Heart right ventricle (tissue), 16 donors: Measurements from ENCODE around the gene LRRC25. TPM values are rescaled to one million over a fixed set of nuclear protein-coding genes. Genes with fewer than 3 reads are reported as not detected.

ENCODE experiments used
- ATAC-seq, 8 donors: fragments of 200-7000 bp; cut with Tn5 transposase; one replicate each; pipeline ENCODE4 v1.9.1; 2020; ENCODE audit warnings: mild to moderate bottlenecking in 8 of 8, moderate library complexity in 8 of 8, moderate number of reproducible peaks in 1 of 8
- DNase-seq, 2 donors: peaks; one replicate each; pipeline ENCODE4 v3.0.0-alpha.2; 2020
- H3K27ac ChIP-seq, 10 donors: fragments of 200-600 bp; sonication (generic) in 2 of 10; one replicate each; pipeline versions ENCODE4 v1.5.0 to v1.8.0; 2020 to 2022; ENCODE audit warnings: mild to moderate bottlenecking in 3 of 10
- H3K27me3 ChIP-seq, 7 donors: fragments of 200-600 bp; one replicate each; pipeline ENCODE4 v1.8.0; 2021 to 2022; ENCODE audit warnings: mild to moderate bottlenecking in 2 of 7
- H3K36me3 ChIP-seq, 9 donors: fragments of 200-600 bp; sonication (generic) in 1 of 9; one replicate each; pipeline versions ENCODE4 v1.5.0 to v1.8.0; 2020 to 2022; ENCODE audit warnings: mild to moderate bottlenecking in 2 of 9
- H3K4me1 ChIP-seq, 9 donors: fragments of 200-600 bp; sonication (generic) in 1 of 9; one replicate each; pipeline versions ENCODE4 v1.5.0 to v1.8.0; 2020 to 2022; ENCODE audit warnings: mild to moderate bottlenecking in 4 of 9
- H3K4me3 ChIP-seq, 10 donors: fragments of 200-600 bp; sonication (generic) in 2 of 10; one replicate each; pipeline versions ENCODE4 v1.5.0 to v1.8.0; 2020 to 2022; ENCODE audit warnings: mild to moderate bottlenecking in 7 of 10, moderate library complexity in 2 of 10
- H3K9me3 ChIP-seq, 11 donors: fragments of 200-600 bp in 10 of 11; sonication (generic) in 2 of 11; one replicate each; pipeline versions ENCODE4 v1.5.0 to v1.8.0; 2013 to 2022; ENCODE audit warnings: mild to moderate bottlenecking in 2 of 11, control low read depth in 1 of 11, moderate library complexity in 1 of 11
- CTCF ChIP-seq, 9 donors: fragments of 200-600 bp; sonication (generic) in 2 of 9; IDR thresholded peaks; one replicate each; pipeline versions ENCODE4 v1.5.0 to v1.8.0; 2021 to 2022; ENCODE audit warnings: antibody characterized with exemption in 9 of 9, mild to moderate bottlenecking in 5 of 9, moderate library complexity in 1 of 9
- WGBS, 2 donors: extraction: QIAGEN DNeasy Blood & Tissue Kit; methylation state at CpG; one replicate each; pipeline ENCODE4 v1.1.7; 2013; ENCODE audit warnings: inconsistent platforms in 1 of 2; 5-methylcytosine and 5-hydroxymethylcytosine counted together
- intact Hi-C, 10 donors: fragments of 100-400 bp; cut with DNase I; formaldehyde crosslinking; loops; one replicate each; pipeline versions ENCODE4 v1.11.1 to v1.14.2; 2022
- polyA plus RNA-seq, 2 donors: library from polyadenylated mRNA; stranded (reverse); fragments of 200-250 nt; gene quantifications; one replicate each; pipeline ENCODE4 v1.2.3, GENCODE V29; 2013
- total RNA-seq, 10 donors: library from RNA; stranded (reverse); fragmentation: NEBNext Ultra II Directional in 3 of 10; extraction: Animal tissue kit (Norgen Biotek cat#: 25700) in 3 of 10; gene quantifications; one replicate each; pipeline versions ENCODE4 v1.2.1 to v1.2.4, GENCODE V29; 2021 to 2023
- donor health status: Arrhythmogenic right ventricular cardiomyopathy.
- donor health status: ischemic (EF 13 %, LVEDD 7.1; RV severe dilation, severe dysfunction).
- donor health status: healthy with polysubstance abuse.
- donor health status: DM: no; HTN: yes; CAD: no.
- donor health status: DM: no; HTN: no; CAD: no.
- donor health status: ischemic (EF 25% LVEDD 6.9; RV normal size, moderate dysfunction).
- donor health status: ischemic (EF 25% LVEDD 5.7; RV mildly dilated, moderate dysfunction).
- donor health status: healthy.
- donor health status: DM: yes; HTN: yes; CAD: no.
- donor health status: Ischemic cardiomyopathy.
- donor health status: ischemic (EF 35%, LVEDD 5.7; RV mildly dilated, moderate dysfunction).
- donor health status: nonischemic (EF 11% LVEDD 7.7; RV severe dilation, severe dysfunction).
- donor health status: DM: yes; HTN: yes; CAD: no.
- donor health status: PGD.
- donor health status: ischemic (EF 29% LVEDD 5.4; RV normal size, mild dysfunction).
- donor health status: nonischemic (EF 23%, LVEDD 6.1; RV moderate dilation, normal function).

The LRRC25 gene
- total and polyA plus RNA-seq, 12 donors = 0.57 to 13.3 (median 1.8) TPM

DNA sequence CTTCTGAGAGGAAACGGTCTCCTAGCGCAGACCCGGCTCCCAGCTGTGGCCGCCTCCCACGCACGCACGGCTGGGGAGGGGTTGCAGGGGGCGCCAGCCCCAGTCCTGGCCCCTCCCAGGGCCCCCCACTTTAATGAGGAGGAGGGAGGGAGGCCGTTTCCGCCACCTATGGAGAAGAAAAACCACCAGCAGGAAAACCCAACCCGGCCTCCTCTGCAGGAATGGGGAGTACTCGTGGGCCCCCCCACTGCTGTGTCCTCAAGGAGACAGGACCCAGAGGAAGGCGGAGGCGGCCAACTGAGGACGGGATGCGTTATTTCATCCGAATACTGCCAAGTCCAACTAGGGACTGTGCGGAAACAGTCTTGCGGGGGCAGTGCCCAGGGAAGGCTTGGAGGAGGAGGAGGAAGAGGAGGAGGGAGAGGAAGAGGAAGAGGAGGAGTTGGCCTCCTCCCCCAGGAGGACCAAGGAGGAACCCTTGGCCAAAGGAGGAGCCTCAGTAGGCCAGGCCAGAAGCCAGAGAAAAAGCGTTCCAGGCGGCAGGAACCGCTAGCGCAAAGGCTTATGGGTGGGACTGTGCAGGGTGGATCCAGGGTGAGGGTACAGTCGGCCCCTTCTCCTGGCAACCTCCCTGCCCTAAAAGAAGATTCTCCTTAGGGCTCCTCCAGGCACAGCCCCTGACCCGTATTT, 17.9 kb upstream of the LRRC25 start:
- H3K27me3 ChIP-seq = peaks cover 0 to 15% (median 0%) of the 10 kb centered on the region in 7 donors
- TF ChIP-seq CTCF (IDR thresholded peaks at IDR 0.05) = no peak
- ATAC-seq = peak; percentile 19 to 57 (median 49)
- peaks cover 24 to 62% (median 53%) of the 10 kb centered on the region in 9 donors for H3K4me1 ChIP-seq
- peak overlapping the region; percentile 78 to 99 (median 96) for H3K27ac ChIP-seq
- intact Hi-C loops = loop anchor here in 7 of 10 donors (2.0 to 10.0 kb wide), 5 partner anchors 131 to 211 kb away; partner anchors contain the start of genes RAB3A (in 3 of the 7), JUND (in 2 of the 7) and IQCN (in 1 of the 7)
- peak overlapping the region in 9 of 10 donors; percentile 4 to 82 (median 44) for H3K4me3 ChIP-seq
- peak; percentile 77 to 93 for DNase-seq
- H3K9me3 ChIP-seq = no peaks in the 10 kb centered on the region
- WGBS, 2 donors = 29 to 32% methylated on average over 25 of the region's 25 CpGs
- no peaks in the 10 kb centered on the region for H3K36me3 ChIP-seq

DNA sequence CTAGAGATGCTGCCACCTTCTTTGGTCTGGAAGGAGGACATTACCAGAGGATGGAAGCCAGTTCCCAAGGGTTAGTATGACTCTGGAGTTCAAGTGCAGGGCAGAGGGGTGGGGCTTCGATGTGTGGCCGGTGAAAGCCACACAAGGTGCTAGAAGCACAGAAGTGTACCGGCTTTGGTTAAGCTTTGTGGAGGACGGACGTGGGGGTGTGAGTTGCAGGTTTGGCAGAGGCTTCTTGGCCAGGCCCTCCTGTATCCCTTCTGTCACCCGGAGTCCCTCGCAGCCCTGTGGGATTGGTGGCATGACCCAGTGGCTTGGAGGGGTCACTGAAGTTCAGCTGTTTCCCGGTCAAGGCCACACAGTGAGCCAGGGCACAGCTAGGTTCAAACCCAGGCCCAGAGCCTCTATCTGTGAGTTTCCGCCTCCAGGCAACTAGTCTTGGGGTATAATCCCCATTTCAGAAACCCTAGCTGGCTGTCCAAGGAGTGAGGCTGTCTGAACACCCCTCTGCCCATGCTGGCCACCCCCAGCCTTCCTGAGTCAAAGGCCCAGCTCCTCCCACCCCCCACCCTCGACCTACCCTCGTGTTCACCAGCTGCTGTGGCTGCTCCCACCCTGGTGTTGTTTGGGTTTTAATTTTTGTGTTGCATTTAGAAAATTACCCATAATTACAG, 17.2 kb upstream of the LRRC25 start:
- no peak for ATAC-seq
- peak overlapping the region in 8 of 10 donors; percentile 22 to 82 (median 60) for H3K4me3 ChIP-seq
- intact Hi-C loops = loop anchor here in 8 of 10 donors (2.0 to 10.0 kb wide), 7 partner anchors 67 to 210 kb away; partner anchors contain the start of genes RAB3A (in 3 of the 8), JUND (in 2 of the 8) and IQCN (in 1 of the 8)
- no peak for TF ChIP-seq CTCF (IDR thresholded peaks at IDR 0.05)
- H3K4me1 ChIP-seq = peaks cover 24 to 59% (median 48%) of the 10 kb centered on the region in 9 donors
- peak overlapping the region; percentile 78 to 99 (median 96) for H3K27ac ChIP-seq
- no peaks in the 10 kb centered on the region for H3K36me3 ChIP-seq
- DNase-seq = no peak
- H3K27me3 ChIP-seq = peaks cover 0 to 15% (median 0%) of the 10 kb centered on the region in 7 donors
- 16 to 26% methylated on average over 11 of the region's 11 CpGs for WGBS, 2 donors
- H3K9me3 ChIP-seq = no peaks in the 10 kb centered on the region

GRCh38 chr19:18412610-18413239, 15.3 kb upstream of the LRRC25 start:
- DNase-seq (no peak), ATAC-seq (no peak)
- H3K27ac ChIP-seq = no peak overlapping the region
- no peak for TF ChIP-seq CTCF (IDR thresholded peaks at IDR 0.05)
- no peaks in the 10 kb centered on the region for H3K9me3 ChIP-seq
- intact Hi-C loops = loop anchor here in 7 of 10 donors (5.0 to 10.0 kb wide), 5 partner anchors 65 to 208 kb away; partner anchors contain the start of genes RAB3A (in 3 of the 7), IQCN (in 1 of the 7) and JUND (in 1 of the 7)
- peaks cover 14 to 46% (median 35%) of the 10 kb centered on the region in 9 donors for H3K4me1 ChIP-seq
- H3K27me3 ChIP-seq = peaks cover 0 to 12% (median 0%) of the 10 kb centered on the region in 7 donors
- WGBS, 2 donors = 81 to 83% methylated on average over 16 of the region's 16 CpGs
- no peak overlapping the region for H3K4me3 ChIP-seq
- no peaks in the 10 kb centered on the region for H3K36me3 ChIP-seq

- Histone ChIP-seq H3K9me3 (no peaks in the 10 kb centered on the region), H3K4me3 (no peak overlapping the region), H3K4me1 (peaks cover 0 to 9% (median 0%) of the 10 kb centered on the region in 9 donors), H3K27ac (no peak overlapping the region), H3K36me3 (no peaks in the 10 kb centered on the region), H3K27me3 (no peaks in the 10 kb centered on the region)
- WGBS, 2 donors = 42 to 54% methylated on average over 10 of the region's 10 CpGs
- ATAC-seq = peak in 2 of 8 donors; percentile 24 to 46
- peak in 7 of 9 donors; percentile 29 to 61 (median 46) for TF ChIP-seq CTCF (IDR thresholded peaks at IDR 0.05)
- DNase-seq = peak; percentile 8 to 58
- intact Hi-C loops = loop anchor here in 4 of 10 donors (5.0 to 10.0 kb wide), 4 partner anchors 61 to 203 kb away; partner anchors contain the start of genes IQCN (in 1 of the 4) and RAB3A (in 1 of the 4)
Measured at GRCh38 chr19:18408053-18408476, 10.6 kb upstream of the LRRC25 start.
